IPS-18c (cell line): Measurements from ENCODE around the gene TMEM107.
"Not testable (repeated sequence)": the region's sequence is repeated elsewhere in the genome, so short reads cannot be mapped to it uniquely, and the experiment has no call there.

Source experiments
- H3K4me3 ChIP-seq: 2 replicates; pipeline ENCODE4 v1.7.0; 2013; ENCODE audit warnings: low read depth, mild to moderate bottlenecking, low read length, moderate library complexity; ENCODE audit not compliant: insufficient read depth
- H3K9me3 ChIP-seq: one replicate; pipeline ENCODE4 v1.6.1; 2013; ENCODE audit warnings: mild to moderate bottlenecking, low read length, moderate library complexity; ENCODE audit not compliant: control insufficient read depth, insufficient read depth

TMEM107 gene

DNA sequence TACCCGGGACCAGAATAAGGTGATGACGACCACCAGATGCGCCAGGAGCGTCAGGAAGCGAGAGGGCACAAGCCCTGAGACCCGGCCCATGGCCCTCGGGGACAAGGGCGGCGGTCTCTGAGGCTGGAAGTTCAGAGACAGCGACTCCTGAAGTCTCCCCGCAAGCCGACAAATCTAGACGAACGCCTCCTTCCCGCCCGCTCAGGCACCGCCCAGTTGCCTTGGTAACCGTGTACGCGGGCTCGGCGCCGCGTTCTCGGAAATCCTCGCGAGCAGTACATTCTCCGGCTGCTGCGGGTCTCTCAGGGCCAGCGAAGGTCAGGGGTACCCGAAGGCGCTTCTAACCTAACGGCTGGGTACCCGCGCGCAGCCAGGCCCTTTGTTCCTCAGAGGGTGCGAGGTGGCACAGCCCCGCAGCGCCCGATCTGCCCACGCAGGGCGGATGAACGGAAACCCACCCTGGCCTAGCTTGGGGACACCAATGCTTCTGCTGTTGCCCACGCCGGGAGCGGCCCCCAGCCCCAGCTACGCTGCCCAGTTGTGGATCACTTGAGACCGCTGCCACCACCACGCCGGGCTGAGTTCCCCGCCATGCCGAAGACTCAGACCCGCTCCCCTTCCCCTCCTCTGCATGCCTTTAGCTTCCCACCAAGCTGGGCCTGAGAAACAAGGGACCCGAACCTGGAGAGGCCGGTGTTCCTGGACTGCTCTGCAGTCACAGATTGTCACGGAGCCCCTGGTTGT lies at the start of gene TMEM107:
Gene TMEM107, minus strand, starts transcription at position 184 of the 744 bp plus-strand sequence. Its CDS starts 94 bp downstream, at position 90.
- Histone ChIP-seq H3K4me3 (peak within 1 kb of the TSS; percentile 80), H3K9me3 (no peaks in the 10 kb centered on the region)

DNA sequence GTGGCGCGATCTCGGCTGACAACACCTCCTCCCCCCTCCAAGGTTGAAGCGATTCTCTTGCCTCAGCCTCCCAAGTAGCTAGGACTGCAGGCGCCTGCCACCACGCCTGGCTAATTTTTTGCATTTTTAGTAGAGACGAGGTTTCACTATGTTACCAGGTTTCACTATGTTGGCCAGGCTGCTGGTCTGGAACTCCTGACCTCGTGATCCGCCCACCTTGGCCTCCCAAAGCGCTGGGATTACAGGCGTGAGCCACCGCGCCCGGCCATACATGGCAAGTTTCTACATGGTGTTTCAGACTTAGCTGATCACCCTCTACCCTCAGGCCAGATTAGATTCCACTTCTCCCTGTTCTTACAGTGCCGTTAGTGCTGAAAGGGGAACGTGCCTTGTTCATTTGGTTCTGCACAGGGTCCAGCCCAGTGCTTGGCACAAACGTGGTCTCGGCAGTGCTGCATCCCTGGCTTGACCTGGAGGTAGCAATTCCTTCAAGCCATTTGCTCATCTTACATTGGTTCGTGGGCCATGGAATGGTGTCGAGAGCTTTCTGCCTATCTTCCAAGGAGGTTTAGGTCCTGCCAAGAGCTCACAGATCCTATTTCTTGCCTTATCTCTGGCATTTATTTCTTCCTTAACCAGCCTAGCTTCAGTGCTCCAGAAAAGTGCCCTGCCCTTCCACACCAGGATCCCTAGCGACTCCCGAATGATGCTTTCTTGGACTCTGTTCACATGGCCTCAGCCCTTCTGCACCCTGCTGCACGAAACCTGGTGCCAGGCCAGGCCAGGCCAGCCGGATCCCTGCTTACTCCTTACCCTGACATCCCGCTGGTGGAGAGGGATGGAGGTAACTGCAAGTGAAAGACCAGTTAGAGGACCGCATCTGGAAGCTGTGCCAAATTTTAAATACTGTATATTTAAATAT lies 49.0 kb upstream of the TMEM107 start:
- no peak overlapping the region for H3K4me3 ChIP-seq
- H3K9me3 ChIP-seq = no peaks in the 10 kb centered on the region

DNA sequence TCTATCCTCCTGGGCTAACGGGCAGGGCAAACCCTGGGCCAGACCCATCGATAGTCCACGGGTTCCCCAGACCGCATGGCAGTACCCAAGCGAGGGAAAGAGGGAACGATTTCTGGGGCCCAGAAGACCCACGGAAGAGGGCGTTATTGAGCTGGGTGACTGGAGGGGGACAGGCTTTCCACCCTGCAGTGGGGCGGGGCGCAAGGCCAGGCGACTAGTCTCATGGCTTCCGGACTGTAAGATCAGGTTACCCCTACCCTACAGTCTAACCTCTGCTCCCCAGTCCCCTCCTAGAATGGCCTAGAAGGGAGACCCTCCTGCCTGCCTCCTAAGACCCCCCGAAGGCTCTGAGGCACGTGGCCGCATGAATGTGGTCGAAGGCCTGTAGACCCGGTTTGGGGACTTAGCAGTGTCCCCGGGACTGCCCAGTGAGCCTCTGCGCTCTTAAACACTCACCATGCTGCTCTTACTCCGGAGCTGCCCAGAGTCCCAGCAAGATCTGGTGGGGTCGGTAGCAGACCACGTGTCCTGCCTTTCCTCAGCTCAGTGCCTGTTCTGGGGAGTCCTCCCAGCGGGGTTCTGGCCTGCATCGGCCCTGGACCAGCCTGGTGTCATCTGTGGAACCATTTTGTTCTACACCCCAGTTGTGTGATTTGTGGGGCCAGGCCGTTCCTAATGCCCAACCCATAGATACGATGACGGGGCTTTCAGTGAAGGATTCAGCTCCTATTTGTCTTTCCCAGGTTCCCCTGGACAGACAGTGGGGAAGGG lies 47.4 kb upstream of the TMEM107 start:
- Histone ChIP-seq H3K4me3 (peak overlapping the region; percentile 86), H3K9me3 (no peaks in the 10 kb centered on the region)

DNA sequence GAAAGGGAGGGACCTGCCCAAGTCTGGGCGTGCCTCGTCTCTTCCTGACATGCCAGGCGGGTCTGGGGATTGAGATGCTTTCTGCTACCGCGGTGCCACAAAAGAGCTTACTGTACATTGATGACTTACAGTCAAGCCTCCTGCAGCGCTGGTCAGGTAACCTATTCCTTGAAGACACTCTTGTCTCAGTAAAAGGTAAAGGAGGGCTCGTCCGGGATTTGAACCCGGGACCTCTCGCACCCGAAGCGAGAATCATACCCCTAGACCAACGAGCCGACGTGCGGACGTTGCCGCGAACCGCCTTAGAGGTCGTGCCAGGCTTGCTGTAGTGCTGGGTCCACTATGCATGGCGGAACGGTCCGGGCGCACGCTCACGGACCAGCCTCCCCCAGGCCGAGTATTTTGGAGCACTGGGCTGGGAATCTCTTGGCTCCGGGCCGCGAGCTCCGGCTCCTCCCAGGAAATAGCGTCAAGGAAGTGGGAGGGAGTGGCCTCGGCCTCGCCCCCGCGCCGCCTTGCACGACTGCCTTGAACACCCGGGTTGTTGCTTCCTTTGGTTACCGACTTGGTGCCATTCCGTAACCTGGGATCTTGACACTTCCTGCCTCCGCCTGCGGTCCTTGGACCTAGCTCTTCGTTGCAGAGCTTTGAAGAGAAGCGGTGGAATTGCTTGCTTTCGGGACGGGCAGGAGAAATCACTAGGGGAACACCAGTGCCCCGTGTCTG lies 46.6 kb upstream of the TMEM107 start:
- Histone ChIP-seq H3K9me3 (no peaks in the 10 kb centered on the region), H3K4me3 (peak overlapping the region; percentile 86)

DNA sequence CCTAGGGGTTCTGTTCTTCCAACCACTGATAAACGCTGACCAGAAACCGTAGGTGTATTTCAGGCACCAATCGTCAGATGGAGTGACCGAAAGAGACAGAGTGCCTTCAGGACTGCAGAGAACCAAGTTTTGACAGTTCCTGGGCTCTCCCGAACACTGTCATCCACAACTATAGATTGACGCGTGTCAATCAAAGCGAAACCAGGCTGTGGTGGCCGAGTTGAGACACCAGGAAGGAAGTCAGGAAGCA lies 46.1 kb upstream of the TMEM107 start:
- Histone ChIP-seq H3K4me3 (peak overlapping the region; percentile 86), H3K9me3 (no peaks in the 10 kb centered on the region)

DNA sequence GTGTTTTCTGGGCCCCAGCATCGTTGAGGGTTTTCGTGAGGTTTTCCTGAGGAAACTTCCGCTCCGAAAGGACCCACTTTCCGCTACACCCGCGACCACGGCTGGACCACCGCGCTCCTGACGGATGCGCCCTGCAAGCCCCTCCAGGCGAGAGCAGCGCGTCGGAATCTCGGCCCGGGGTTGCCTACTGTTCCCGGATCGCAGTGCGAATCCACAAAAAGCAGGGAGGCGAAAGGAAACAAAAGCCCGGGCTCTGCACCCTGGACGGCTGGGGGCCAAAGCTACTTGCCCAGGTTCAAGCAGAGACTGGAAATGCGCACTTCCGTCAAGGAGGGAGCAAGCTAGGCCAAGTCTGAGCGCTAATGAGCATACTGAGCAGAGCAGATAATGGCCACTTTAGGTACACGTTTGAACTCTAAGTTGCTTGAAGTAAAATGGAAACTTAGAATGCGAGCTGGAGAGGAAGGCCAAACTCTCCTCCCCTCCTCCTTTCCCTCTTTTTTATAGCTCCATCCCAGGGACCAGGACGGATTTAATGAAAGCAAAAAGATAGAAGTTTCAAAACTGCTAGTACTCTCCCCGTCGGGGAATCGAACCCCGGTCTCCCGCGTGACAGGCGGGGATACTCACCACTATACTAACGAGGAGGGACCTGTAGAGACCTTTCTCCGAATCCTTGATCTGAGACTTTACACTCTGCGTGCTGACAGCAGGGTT lies 45.6 kb upstream of the TMEM107 start:
- Histone ChIP-seq H3K4me3 (peak overlapping the region; percentile 86), H3K9me3 (no peaks in the 10 kb centered on the region)

DNA sequence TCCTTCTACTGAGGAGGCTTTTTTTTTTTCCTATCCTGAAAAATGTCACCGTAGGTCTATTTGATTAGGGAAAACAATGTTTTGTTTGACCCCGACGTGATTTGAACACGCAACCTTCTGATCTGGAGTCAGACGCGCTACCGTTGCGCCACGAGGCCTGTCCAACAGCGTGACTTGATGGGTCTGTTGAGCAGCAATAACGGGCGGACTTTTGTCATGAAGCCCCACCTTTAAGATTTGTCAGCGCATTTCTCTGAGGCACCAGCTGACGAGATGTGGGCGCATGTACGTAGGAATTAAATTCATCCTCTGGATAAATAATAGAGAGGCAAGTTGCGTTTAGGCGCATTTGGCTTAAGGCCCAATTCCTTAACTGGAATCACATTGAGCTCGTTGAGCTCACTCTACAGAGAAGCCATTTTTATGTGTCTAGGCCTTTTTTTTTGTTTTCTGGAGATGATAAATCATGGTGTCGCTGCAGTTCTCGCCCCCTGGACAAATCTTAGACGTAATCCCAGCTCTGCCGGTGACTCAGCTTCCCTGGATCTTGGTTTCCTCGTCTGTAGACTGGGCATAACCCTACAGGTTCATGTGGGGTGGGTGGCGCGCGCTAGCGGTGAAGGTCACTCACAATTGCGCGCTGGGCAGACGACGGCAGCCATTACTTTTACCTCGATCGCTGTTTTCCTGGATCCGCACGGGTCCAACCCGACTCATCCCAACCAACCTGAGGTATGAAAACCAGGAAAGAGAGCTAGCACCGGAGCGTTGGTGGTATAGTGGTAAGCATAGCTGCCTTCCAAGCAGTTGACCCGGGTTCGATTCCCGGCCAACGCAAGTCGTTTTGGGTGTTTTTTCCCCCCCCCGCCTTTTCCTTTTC lies 44.8 kb upstream of the TMEM107 start:
- no peaks in the 10 kb centered on the region for H3K9me3 ChIP-seq

DNA sequence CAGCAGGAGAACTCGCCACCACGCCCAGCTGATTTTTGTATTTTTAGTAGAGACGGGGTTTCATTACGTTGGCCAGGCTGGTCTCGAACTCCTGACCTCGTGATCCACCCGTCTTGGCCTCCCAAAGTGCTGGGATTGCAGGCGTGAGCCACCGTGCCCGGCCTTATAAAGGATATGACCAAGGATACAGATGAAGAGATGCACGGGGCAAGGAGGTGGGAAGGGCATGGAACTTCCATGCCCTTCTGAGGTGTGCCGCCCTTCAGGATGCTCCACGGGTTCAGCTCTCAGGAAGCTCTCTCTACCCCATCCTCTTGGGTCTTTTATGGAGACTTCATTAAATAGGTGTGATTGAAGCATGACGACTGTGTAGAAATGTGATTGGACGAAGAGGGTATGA lies 37.8 kb upstream of the TMEM107 start:
- H3K9me3 ChIP-seq, H3K4me3 ChIP-seq: not testable (repeated sequence)

More for the DNA sequence above, 44.8 kb upstream of the TMEM107 start:
- peak overlapping the region; percentile 86 for H3K4me3 ChIP-seq

DNA sequence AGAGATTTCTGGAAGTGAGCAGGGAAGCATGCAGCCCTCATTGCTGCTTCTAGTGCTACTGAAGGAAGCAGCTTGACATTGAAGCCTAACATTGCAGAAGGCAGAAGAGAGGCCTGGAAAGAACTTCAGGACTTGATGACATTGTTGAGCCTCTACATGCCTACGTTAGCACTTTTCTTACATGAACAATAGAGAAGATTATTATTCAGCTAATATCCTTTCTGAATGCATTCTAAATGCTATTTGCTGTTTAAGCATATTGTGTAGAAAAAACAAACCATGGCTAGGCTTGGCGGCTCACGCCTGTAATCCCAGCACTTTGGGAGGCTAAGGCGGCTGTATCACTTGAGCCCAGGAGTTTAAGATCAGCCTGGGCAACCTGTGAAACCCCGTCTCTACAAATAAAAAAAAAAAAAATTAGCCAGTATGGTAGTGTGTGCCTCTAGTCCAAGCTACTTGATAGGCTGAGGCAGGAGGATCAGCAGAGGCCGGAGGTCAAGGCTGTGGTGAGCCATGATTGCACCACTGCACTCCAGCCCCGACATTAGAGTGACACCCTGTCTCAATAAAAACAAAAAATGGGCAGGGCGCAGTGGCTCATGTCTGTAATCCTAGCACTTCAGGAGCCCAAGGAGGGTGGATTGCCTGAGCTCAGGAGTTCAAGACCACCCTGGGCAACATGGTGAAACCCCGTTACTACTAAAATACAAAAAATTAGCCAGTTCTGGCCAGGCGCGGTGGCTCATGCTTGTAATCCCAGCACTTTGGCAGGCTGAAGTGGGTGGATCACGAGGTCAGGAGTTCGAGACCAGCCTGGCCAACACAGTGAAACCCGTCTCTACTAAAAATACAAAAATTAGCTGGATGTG lies 36.4 kb upstream of the TMEM107 start:
- Histone ChIP-seq H3K4me3 (no peak overlapping the region), H3K9me3 (no peaks in the 10 kb centered on the region)

DNA sequence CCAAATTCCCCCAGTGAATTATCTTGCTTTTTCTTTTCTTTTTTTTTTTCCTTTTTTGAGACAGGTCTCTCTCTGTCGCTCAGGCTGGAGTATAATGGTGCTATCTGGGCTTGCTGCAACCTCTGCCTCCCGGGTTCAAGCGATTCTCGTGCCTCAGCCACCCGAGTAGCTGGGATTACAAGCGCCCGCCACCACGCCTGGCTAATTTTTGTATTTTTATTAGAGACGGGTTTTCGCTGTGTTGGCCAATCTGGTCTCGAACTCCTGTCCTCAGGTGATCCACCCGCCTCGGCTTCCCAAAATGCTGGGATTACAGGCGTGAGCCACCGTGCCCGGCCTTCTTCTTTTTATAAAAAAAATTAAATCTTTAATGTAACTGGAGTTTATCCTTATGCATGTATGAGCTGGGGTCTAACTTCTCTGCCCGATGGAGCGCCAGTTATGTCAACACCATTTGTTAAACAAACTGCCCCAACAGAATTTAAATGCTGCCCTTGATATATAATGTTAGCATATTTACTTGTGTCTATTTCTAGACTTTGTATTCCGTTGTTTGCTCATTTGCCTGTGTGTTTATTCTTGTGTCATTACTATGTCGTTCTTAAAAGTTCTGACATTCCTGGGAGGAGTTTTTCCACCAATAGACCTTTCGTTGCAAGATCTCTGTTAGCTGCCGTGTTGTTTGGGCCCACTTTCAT lies 34.7 kb upstream of the TMEM107 start:
- peak overlapping the region; percentile 93; the same call in 1 of the 2 replicates for H3K4me3 ChIP-seq
- H3K9me3 ChIP-seq = no peaks in the 10 kb centered on the region

DNA sequence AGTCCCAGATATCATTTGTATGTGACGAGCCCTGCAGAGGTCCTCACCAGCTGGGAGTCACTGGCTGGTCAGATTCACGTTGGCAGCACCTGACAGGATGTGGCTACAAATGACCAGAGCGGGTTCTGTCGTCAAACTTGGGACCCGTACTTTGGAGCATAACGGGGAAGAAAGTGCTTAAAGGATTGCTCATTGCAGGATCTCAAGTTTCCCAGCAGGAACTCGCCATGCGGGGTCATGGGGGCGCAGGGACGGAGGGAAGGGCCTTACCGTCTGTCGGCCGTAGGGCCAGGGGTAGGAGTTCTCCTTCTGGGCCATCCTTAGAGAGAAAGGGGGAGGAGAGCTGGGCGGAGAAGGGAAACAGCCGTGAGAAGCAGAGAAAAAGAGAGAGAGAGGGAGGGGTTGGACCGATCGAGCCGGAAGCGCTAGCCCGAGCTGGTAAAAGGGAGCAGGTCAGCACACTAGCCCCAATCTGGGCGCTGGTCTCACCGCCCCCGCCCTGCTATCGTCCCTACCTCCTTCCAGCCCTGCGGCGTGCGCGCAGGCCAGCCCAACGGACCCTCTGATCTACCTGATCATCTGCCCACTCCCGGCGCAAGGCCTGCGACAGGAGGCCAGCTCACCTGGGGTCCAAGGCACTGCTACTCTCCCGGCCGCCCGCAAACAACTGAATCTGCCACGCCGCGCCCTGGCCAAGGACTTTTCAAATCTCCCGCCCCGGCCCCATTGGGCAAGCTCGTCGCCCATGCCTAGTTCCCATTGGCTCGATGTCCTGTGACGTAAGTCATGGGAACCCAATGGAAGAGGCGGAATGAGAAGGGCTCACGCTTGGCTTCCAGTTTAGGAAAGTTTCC lies 34.0 kb upstream of the TMEM107 start, which contains the start of gene AURKB:
Gene AURKB, minus strand, starts transcription at position 669 of the 854 bp plus-strand sequence. Its CDS starts 351 bp downstream, at position 318.
- Histone ChIP-seq H3K9me3 (no peaks in the 10 kb centered on the region), H3K4me3 (peak within 1 kb of the TSS; percentile 93)

DNA sequence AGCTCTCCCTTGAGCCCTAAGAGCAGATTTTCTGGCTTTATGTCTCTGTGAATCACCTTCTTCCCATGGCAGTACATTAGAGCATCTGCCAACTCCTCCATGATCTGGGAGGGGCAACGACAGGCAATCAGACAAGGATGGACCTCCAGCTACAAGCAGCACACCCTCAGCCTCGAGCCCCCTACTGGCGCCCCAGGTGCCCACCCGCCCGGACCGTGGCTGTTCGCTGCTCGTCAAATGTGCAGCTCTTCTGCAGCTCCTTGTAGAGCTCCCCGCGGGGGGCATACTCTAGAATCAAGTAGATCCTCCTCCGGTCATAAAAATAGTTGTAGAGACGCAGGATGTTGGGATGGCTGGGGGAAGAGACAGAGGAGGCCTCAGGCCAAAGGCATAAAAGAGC lies 30.4 kb upstream of the TMEM107 start:
- H3K4me3 ChIP-seq = no peak overlapping the region
- H3K9me3 ChIP-seq = no peaks in the 10 kb centered on the region

DNA sequence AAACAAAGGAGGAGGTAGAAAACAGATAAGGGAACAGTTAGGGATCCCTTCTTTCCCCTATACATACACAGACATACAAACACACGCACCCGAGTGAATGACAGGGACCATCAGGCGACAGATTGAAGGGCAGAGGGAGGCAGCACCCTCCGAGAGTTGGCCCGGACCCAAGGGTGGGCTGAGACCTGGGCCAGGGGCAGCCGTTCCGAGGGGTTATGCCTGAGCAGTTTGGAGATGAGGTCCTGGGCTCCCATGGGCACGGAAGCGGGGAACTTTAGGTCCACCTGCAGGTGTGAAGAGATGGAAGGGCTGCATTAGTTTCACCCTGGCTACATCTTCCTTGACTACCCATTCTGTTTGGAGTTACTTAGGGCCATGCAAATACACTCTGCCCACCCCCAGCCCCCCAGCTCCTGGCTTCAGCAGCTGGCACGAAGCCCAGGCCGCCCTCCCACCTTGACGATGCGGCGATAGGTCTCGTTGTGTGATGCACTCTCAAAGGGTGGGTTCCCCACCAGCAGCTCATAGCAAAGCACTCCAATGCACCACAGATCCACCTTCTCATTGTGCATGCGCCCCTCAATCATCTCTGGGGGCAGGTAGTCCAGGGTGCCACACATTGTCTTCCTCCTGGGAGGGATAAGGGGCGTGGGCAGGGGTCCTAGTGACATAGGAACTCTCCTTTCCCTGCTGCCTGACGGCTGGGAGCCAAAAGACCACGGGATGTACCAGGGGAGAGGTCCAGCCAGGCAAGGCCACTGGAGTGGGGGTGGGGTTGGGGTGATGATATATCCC lies 28.8 kb upstream of the TMEM107 start:
- H3K4me3 ChIP-seq = no peak overlapping the region
- no peaks in the 10 kb centered on the region for H3K9me3 ChIP-seq
